HEK293 (cell line): ENCODE data around the gene CHCHD1.

Source experiments
- BCL6B ChIP-seq: fragments of 450-650 bp; formaldehyde crosslinking; IDR thresholded peaks from 2 replicates; pipeline ENCODE4 v1.5.1; 2017; ENCODE audit warnings: missing biosample characterization, missing genetic modification characterization
- GLI4 ChIP-seq: fragments of 450-650 bp; formaldehyde crosslinking; IDR thresholded peaks from 2 replicates; pipeline ENCODE4 v1.5.1; 2016; ENCODE audit warnings: missing biosample characterization, missing genetic modification characterization
- IKZF3 ChIP-seq: fragments of 450-650 bp; IDR thresholded peaks from 2 replicates; pipeline ENCODE4 v1.5.0; 2018; ENCODE audit warnings: missing biosample characterization, mild to moderate bottlenecking, missing genetic modification characterization, moderate library complexity
- PRDM1 ChIP-seq: fragments of 450-650 bp; formaldehyde crosslinking; IDR thresholded peaks from 2 replicates; pipeline ENCODE4; 2016; ENCODE audit warnings: missing biosample characterization, missing genetic modification characterization
- PRDM4 ChIP-seq: fragments of 450-650 bp; formaldehyde crosslinking; IDR thresholded peaks from 2 replicates; pipeline ENCODE4 v1.5.1; 2017; ENCODE audit warnings: missing biosample characterization, missing genetic modification characterization
- SETDB1 ChIP-seq: IDR thresholded peaks from one replicate; pipeline ENCODE4 v1.6.1; 2017; ENCODE audit warnings: mild to moderate bottlenecking, low read length, moderate library complexity, mixed read lengths; ENCODE audit not compliant: insufficient read length
- TSHZ1 ChIP-seq: fragments of 450-650 bp; formaldehyde crosslinking; IDR thresholded peaks from 2 replicates; pipeline ENCODE4 v1.5.1; 2016; ENCODE audit warnings: missing biosample characterization, missing genetic modification characterization, borderline replicate concordance
- ZBTB6 ChIP-seq: fragments of 450-650 bp; formaldehyde crosslinking; IDR thresholded peaks from 2 replicates; pipeline ENCODE4 v1.5.1; 2017; ENCODE audit warnings: missing biosample characterization, missing genetic modification characterization
- ZFHX2 ChIP-seq: fragments of 450-650 bp; formaldehyde crosslinking; conservative IDR thresholded peaks from 2 replicates; pipeline ENCODE4 v1.5.1; 2016; ENCODE audit warnings: missing biosample characterization, missing genetic modification characterization
- ZFP3 ChIP-seq: fragments of 450-650 bp; formaldehyde crosslinking; IDR thresholded peaks from 2 replicates; pipeline ENCODE4 v1.5.1; 2016; ENCODE audit warnings: low read depth, missing biosample characterization, missing genetic modification characterization
- ZNF132 ChIP-seq: fragments of 450-650 bp; formaldehyde crosslinking; IDR thresholded peaks from 2 replicates; pipeline ENCODE4 v1.5.1; 2017; ENCODE audit warnings: missing biosample characterization, missing genetic modification characterization, borderline replicate concordance
- ZNF174 ChIP-seq: fragments of 450-650 bp; formaldehyde crosslinking; IDR thresholded peaks from 2 replicates; pipeline ENCODE4 v1.5.0; 2017; ENCODE audit warnings: missing biosample characterization, mild to moderate bottlenecking, missing genetic modification characterization
- ZNF211 ChIP-seq: fragments of 450-650 bp; formaldehyde crosslinking; IDR thresholded peaks from 2 replicates; pipeline ENCODE4 v1.5.1; 2016; ENCODE audit warnings: low read depth, missing biosample characterization, missing genetic modification characterization
- ZNF23 ChIP-seq: fragments of 450-650 bp; formaldehyde crosslinking; IDR thresholded peaks from 2 replicates; pipeline ENCODE4 v1.5.1; 2016; ENCODE audit warnings: missing biosample characterization, missing genetic modification characterization, borderline replicate concordance
- ZNF26 ChIP-seq: fragments of 450-650 bp; formaldehyde crosslinking; IDR thresholded peaks from 2 replicates; pipeline ENCODE4 v1.5.1; 2016; ENCODE audit warnings: missing biosample characterization, missing genetic modification characterization
- ZNF266 ChIP-seq: fragments of 450-650 bp; formaldehyde crosslinking; IDR thresholded peaks from 2 replicates; pipeline ENCODE4 v1.5.1; 2016; ENCODE audit warnings: missing biosample characterization, missing genetic modification characterization, low read depth
- ZNF292 ChIP-seq: fragments of 450-650 bp; formaldehyde crosslinking; IDR thresholded peaks from 2 replicates; pipeline ENCODE4 v1.5.1; 2016; ENCODE audit warnings: low read depth, missing biosample characterization, missing genetic modification characterization, borderline replicate concordance
- ZNF302 ChIP-seq: fragments of 450-650 bp; formaldehyde crosslinking; IDR thresholded peaks from 2 replicates; pipeline ENCODE4 v1.5.1; 2016; ENCODE audit warnings: missing biosample characterization, missing genetic modification characterization, low read depth
- ZNF362 ChIP-seq: fragments of 450-650 bp; formaldehyde crosslinking; IDR thresholded peaks from 2 replicates; pipeline ENCODE4 v1.5.1; 2016; ENCODE audit warnings: missing biosample characterization, missing genetic modification characterization
- ZNF394 ChIP-seq: fragments of 450-650 bp; formaldehyde crosslinking; IDR thresholded peaks from 2 replicates; pipeline ENCODE4 v1.5.1; 2016; ENCODE audit warnings: missing biosample characterization, missing genetic modification characterization, mild to moderate bottlenecking, moderate library complexity, borderline replicate concordance
- ZNF530 ChIP-seq: fragments of 450-650 bp; formaldehyde crosslinking; IDR thresholded peaks from 2 replicates; pipeline ENCODE4 v1.5.1; 2016; ENCODE audit warnings: low read depth, missing biosample characterization, missing genetic modification characterization
- ZNF560 ChIP-seq: fragments of 450-650 bp; formaldehyde crosslinking; IDR thresholded peaks from 2 replicates; pipeline ENCODE4 v1.5.1; 2017; ENCODE audit warnings: missing biosample characterization, missing genetic modification characterization, borderline replicate concordance
- ZNF571 ChIP-seq: fragments of 450-650 bp; formaldehyde crosslinking; IDR thresholded peaks from 2 replicates; pipeline ENCODE4 v1.5.0; 2017; ENCODE audit warnings: missing biosample characterization, missing genetic modification characterization
- ZNF596 ChIP-seq: fragments of 450-650 bp; IDR thresholded peaks from 2 replicates; pipeline ENCODE4 v1.5.0; 2018; ENCODE audit warnings: missing biosample characterization, mild to moderate bottlenecking, missing genetic modification characterization, moderate library complexity
- ZNF623 ChIP-seq: fragments of 450-650 bp; formaldehyde crosslinking; IDR thresholded peaks from 2 replicates; pipeline ENCODE4 v1.5.1; 2016; ENCODE audit warnings: missing biosample characterization, missing genetic modification characterization
- ZNF701 ChIP-seq: fragments of 450-650 bp; formaldehyde crosslinking; IDR thresholded peaks from 2 replicates; pipeline ENCODE4 v1.5.1; 2016; ENCODE audit warnings: missing biosample characterization, missing genetic modification characterization
- ZXDB ChIP-seq: fragments of 450-650 bp; formaldehyde crosslinking; IDR thresholded peaks from 2 replicates; pipeline ENCODE4 v1.5.1; 2016; ENCODE audit warnings: missing biosample characterization, missing genetic modification characterization

The CHCHD1 gene

GRCh38 chr10:73743905-73744663 lies 37.8 kb upstream of the CHCHD1 start, which contains the start of gene SEC24C (continued):
- TF ChIP-seq ZNF394 (peak; percentile 72; the same call in 1 of the 2 replicates), ZNF132 (tag by site-specific recombination) (no peak), ZFP3 (no peak), ZNF571 (tag by site-specific recombination) (no peak), ZNF266 (tag by site-specific recombination) (no peak), ZNF560 (no peak), ZNF530 (tag by site-specific recombination) (no peak), ZNF701 (tag by site-specific recombination) (no peak), PRDM1 (tag by site-specific recombination) (no peak), PRDM4 (no peak), ZBTB6 (tag by site-specific recombination) (no peak; the same call in none of the 2 replicates), ZNF26 (tag by site-specific recombination) (no peak), GLI4 (no peak), ZNF596 (tag by site-specific recombination) (no peak), ZNF362 (tag by site-specific recombination) (peak; percentile 80; the same call in 1 of the 2 replicates), ZNF292 (tag by site-specific recombination) (no peak), SETDB1 (no peak), TSHZ1 (no peak), ZFHX2 (tag by site-specific recombination) (no peak; the same call in 1 of the 2 replicates), ZNF623 (no peak), IKZF3 (tag by site-specific recombination) (0 out of 2 replicates have a peak, but pooled peaks have one; percentile 17), ZNF211 (tag by site-specific recombination) (no peak), ZNF302 (tag by site-specific recombination) (no peak), ZXDB (tag by site-specific recombination) (peak; percentile 97), BCL6B (tag by site-specific recombination) (no peak), ZNF23 (tag by site-specific recombination) (no peak), ZNF174 (tag by site-specific recombination) (no peak)
